Adrenal gland (tissue), 12 donors: ENCODE data around the gene NCF4. TPM values are rescaled to one million over a fixed set of nuclear protein-coding genes. Genes with fewer than 3 reads are reported as not detected.

Source experiments
- DNase-seq, 7 donors: peaks; one replicate each; pipeline ENCODE4 v3.0.0-alpha.2; 2019 to 2020
- H3K27ac ChIP-seq, 5 donors: fragments of 200-600 bp; sonication (generic) in 4 of 5; 1 replicate in 3 of 5; 2 replicates in 2 of 5; pipeline versions ENCODE4 v1.5.1 to v1.8.0; 2016 to 2020; ENCODE audit warnings: mild to moderate bottlenecking in 1 of 5
- H3K27me3 ChIP-seq: fragments of 200-600 bp; 2 replicates; pipeline ENCODE4 v1.8.0; 2021
- H3K36me3 ChIP-seq, 2 donors: fragments of 200-600 bp; replicated peaks in 1 of 2; 1 replicate in 1 of 2; 2 replicates in 1 of 2; pipeline versions ENCODE4 v1.5.1 to v1.8.0; 2018 to 2022
- H3K4me1 ChIP-seq, 2 donors: fragments of 200-600 bp; replicated peaks in 1 of 2; 1 replicate in 1 of 2; 2 replicates in 1 of 2; pipeline versions ENCODE4 v1.5.1 to v1.8.0; 2018 to 2021
- H3K4me3 ChIP-seq, 4 donors: fragments of 200-600 bp; sonication (generic) in 3 of 4; one replicate each; pipeline ENCODE4 v1.5.1; 2016 to 2018
- H3K9me3 ChIP-seq, 3 donors: fragments of 200-600 bp; sonication (generic) in 1 of 3; replicated peaks in 1 of 3; 1 replicate in 2 of 3; 2 replicates in 1 of 3; pipeline versions ENCODE4 v1.5.1 to v1.8.0; 2016 to 2021
- POLR2A ChIP-seq, 2 donors: fragments of 450-650 bp; IDR thresholded peaks; one replicate each; pipeline ENCODE4 v1.6.1; 2017; ENCODE audit warnings: antibody characterized with exemption in 2 of 2, mild to moderate bottlenecking in 2 of 2, moderate library complexity in 1 of 2
- WGBS, 4 donors: extraction: QIAGEN DNeasy Blood & Tissue Kit in 2 of 4; methylation state at CpG; one replicate each; pipeline versions ENCODE4 v1.1.5 to v1.1.7; 2013 to 2017; 5-methylcytosine and 5-hydroxymethylcytosine counted together
- intact Hi-C, 2 donors: fragments of 100-400 bp; cut with DNase I; formaldehyde crosslinking; loops; one replicate each; pipeline versions ENCODE4 v1.14.1 to v1.15.0; 2022 to 2023
- polyA plus RNA-seq, 3 donors: library from polyadenylated mRNA; stranded (reverse); fragments of 200-250 nt in 2 of 3; fragments of 350-450 nt in 1 of 3; fragmentation: Illumina TruSeq in 1 of 3; extraction: RNeasy Lipid Tissue Mini Kit (QIAGEN cat#74804) in 1 of 3; gene quantifications; one replicate each; pipeline ENCODE4 v1.2.3, GENCODE V29; 2013 to 2014
- total RNA-seq, 9 donors: library from RNA; depleted of rRNA in 4 of 9; stranded (reverse); fragments of >200 nt in 4 of 9; fragments of 120-200 nt in 1 of 9; fragmentation: NEBNext Ultra II Directional in 1 of 9; extraction: Animal tissue kit (Norgen Biotek cat#: 25700) in 1 of 9; gene quantifications; one replicate each; pipeline versions ENCODE4 v1.1.0 to v1.2.4, GENCODE V29; 2013 to 2023
- TF ChIP-seq, protein P1 (sequence below), 6 experiments: fragments of 450-650 bp in 4 of 6; fragments of 200-600 bp in 2 of 6; sonication (generic) in 1 of 6; IDR thresholded peaks; 1 replicate in 5 of 6; 2 replicates in 1 of 6; pipeline versions ENCODE4 v1.5.1 to v1.8.0; 2016 to 2021; ENCODE audit warnings: antibody characterized with exemption in 6 of 6, mild to moderate bottlenecking in 2 of 6, moderate library complexity in 1 of 6
- donor health status: healthy with polysubstance abuse.
- donor health status: Bipolar disorder and iron deficiency.
- donor health status: DM: yes; HTN: yes; CAD: no.
- donor health status: DM: no; HTN: no; CAD: no.
- donor health status: DM: no; HTN: no; CAD: no.
- donor health status: DM: yes; HTN: yes; CAD: no.

NCF4 gene
- total and polyA plus RNA-seq, 12 donors, result 2.0 to 58.1 (median 23.2) TPM

GRCh38 chr22:36856792-36857135 is 4.0 kb upstream of the NCF4 start:
- WGBS, 4 donors, result 65 to 69% (median 66%) methylated on average over 8 of the region's 8 CpGs
- Histone ChIP-seq H3K4me1 (peaks cover 5 to 26% of the 10 kb centered on the region in 2 donors), H3K4me3 (no peak overlapping the region), H3K27me3 (no peaks in the 10 kb centered on the region), H3K9me3 (no peaks in the 10 kb centered on the region), H3K36me3 (no peaks in the 10 kb centered on the region), H3K27ac (no peak overlapping the region)
- no peak for DNase-seq
- no peak for TF ChIP-seq POLR2A (IDR thresholded peaks at IDR 0.05)
- TF ChIP-seq, protein P1, sequence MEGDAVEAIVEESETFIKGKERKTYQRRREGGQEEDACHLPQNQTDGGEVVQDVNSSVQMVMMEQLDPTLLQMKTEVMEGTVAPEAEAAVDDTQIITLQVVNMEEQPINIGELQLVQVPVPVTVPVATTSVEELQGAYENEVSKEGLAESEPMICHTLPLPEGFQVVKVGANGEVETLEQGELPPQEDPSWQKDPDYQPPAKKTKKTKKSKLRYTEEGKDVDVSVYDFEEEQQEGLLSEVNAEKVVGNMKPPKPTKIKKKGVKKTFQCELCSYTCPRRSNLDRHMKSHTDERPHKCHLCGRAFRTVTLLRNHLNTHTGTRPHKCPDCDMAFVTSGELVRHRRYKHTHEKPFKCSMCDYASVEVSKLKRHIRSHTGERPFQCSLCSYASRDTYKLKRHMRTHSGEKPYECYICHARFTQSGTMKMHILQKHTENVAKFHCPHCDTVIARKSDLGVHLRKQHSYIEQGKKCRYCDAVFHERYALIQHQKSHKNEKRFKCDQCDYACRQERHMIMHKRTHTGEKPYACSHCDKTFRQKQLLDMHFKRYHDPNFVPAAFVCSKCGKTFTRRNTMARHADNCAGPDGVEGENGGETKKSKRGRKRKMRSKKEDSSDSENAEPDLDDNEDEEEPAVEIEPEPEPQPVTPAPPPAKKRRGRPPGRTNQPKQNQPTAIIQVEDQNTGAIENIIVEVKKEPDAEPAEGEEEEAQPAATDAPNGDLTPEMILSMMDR (IDR thresholded peaks at IDR 0.05), result no peak
- intact Hi-C loops, result loop anchor here (2.0 to 5.0 kb wide), 2 partner anchors 74 to 310 kb away; no protein-coding TSS in a partner anchor

DNA sequence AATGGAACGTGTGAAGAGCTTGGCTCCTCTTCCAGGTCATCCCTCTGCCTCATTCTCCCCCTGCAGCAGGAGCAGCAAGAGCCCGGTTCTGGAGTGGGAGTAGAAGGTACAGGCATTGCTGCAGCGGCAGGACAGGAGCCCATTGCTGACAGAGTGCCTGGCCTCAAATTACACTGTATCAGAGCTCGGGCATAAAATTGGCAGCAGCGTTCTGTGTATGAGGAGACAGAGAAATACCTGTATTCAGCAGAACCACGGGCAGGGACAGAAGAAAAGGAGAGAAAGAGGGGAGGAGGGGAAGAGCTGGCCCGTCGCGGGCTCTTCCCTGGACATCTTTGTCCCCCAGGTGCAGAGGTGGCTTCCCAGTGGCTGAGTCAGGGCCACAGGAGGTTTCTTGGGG is 2.6 kb upstream of the NCF4 start:
- Histone ChIP-seq H3K4me1 (peaks cover 5 to 26% of the 10 kb centered on the region in 2 donors), H3K27ac (no peak overlapping the region), H3K36me3 (no peaks in the 10 kb centered on the region), H3K9me3 (no peaks in the 10 kb centered on the region), H3K27me3 (no peaks in the 10 kb centered on the region), H3K4me3 (no peak overlapping the region)
- TF ChIP-seq, protein P1 (IDR thresholded peaks at IDR 0.05), result no peak
- TF ChIP-seq POLR2A (IDR thresholded peaks at IDR 0.05), result no peak
- 63 to 86% (median 74%) methylated on average over 9 of the region's 9 CpGs for WGBS, 4 donors
- no peak for DNase-seq
- intact Hi-C loops, result loop anchor here (5.0 kb wide), 1 partner anchor 76 kb away; no protein-coding TSS in a partner anchor

- Histone ChIP-seq H3K27ac (no peak overlapping the region), H3K4me1 (peaks cover 5 to 22% of the 10 kb centered on the region in 2 donors), H3K4me3 (no peak overlapping the region), H3K27me3 (no peaks in the 10 kb centered on the region), H3K9me3 (no peaks in the 10 kb centered on the region), H3K36me3 (no peaks in the 10 kb centered on the region)
- intact Hi-C loops, result loop anchor here (5.0 kb wide), 1 partner anchor 77 kb away; no protein-coding TSS in a partner anchor
- no peak for DNase-seq
- no peak for TF ChIP-seq POLR2A (IDR thresholded peaks at IDR 0.05)
- TF ChIP-seq, protein P1 (IDR thresholded peaks at IDR 0.05), result no peak
- 65 to 87% (median 86%) methylated on average over 2 of the region's 2 CpGs for WGBS, 4 donors
These were observed 1.8 kb upstream of the NCF4 start for GRCh38 chr22:36858966-36859365.

GRCh38 chr22:36860017-36860416 is 789 bp upstream of the NCF4 start:
- peaks cover 2 to 13% of the 10 kb centered on the region in 2 donors for H3K4me1 ChIP-seq
- no peak for TF ChIP-seq POLR2A (IDR thresholded peaks at IDR 0.05)
- TF ChIP-seq, protein P1 (IDR thresholded peaks at IDR 0.05), result no peak
- WGBS, 4 donors, result 66 to 76% (median 75%) methylated on average over 6 of the region's 6 CpGs
- intact Hi-C loops, result loop anchor here in 1 of 2 donors (10.0 kb wide), 1 partner anchor 305 kb away; no protein-coding TSS in a partner anchor
- H3K27ac ChIP-seq, result peak overlapping the region in 1 of 5 donors; percentile 91
- H3K36me3 ChIP-seq, result no peaks in the 10 kb centered on the region
- DNase-seq, result no peak
- H3K4me3 ChIP-seq, result no peak overlapping the region
- no peaks in the 10 kb centered on the region for H3K27me3 ChIP-seq
- H3K9me3 ChIP-seq, result no peaks in the 10 kb centered on the region
